Spleen (tissue), 11 donors: ENCODE measurements around the gene RRP1B. TPM values are rescaled to one million over a fixed set of nuclear protein-coding genes. Genes with fewer than 3 reads are reported as not detected.
"Not testable (repeated sequence)": the region's sequence is repeated elsewhere in the genome, so short reads cannot be mapped to it uniquely, and the experiment has no call there.

Experiments
- DNase-seq: peaks from one replicate; pipeline ENCODE4 v3.0.0-alpha.2; 2020
- H3K27ac ChIP-seq, 8 donors: fragments of 200-600 bp; sonication (generic) in 7 of 8; 1 replicate in 4 of 8; 2 replicates in 4 of 8; pipeline versions ENCODE4 v1.5.0 to v1.8.0; 2016 to 2021; ENCODE audit warnings: inconsistent platforms in 4 of 8, mild to moderate bottlenecking in 4 of 8, moderate library complexity in 1 of 8
- H3K27me3 ChIP-seq, 7 donors: fragments of 200-600 bp; sonication (generic) in 6 of 7; replicated peaks in 1 of 7; 1 replicate in 4 of 7; 2 replicates in 3 of 7; pipeline versions ENCODE4 v1.5.0 to v1.8.0; 2016 to 2021; ENCODE audit warnings: inconsistent platforms in 3 of 7, mild to moderate bottlenecking in 1 of 7
- H3K36me3 ChIP-seq, 6 donors: fragments of 200-600 bp; sonication (generic) in 5 of 6; 1 replicate in 4 of 6; 2 replicates in 2 of 6; pipeline versions ENCODE4 v1.5.0 to v1.8.0; 2016 to 2021; ENCODE audit warnings: inconsistent platforms in 2 of 6
- H3K4me1 ChIP-seq, 6 donors: fragments of 200-600 bp; sonication (generic) in 5 of 6; 1 replicate in 3 of 6; 2 replicates in 3 of 6; pipeline versions ENCODE4 v1.5.0 to v1.8.0; 2016 to 2021; ENCODE audit warnings: inconsistent platforms in 3 of 6
- H3K4me3 ChIP-seq, 8 donors: fragments of 200-600 bp; sonication (generic) in 7 of 8; 1 replicate in 4 of 8; 2 replicates in 4 of 8; pipeline versions ENCODE4 v1.5.0 to v1.8.0; 2016 to 2021; ENCODE audit warnings: inconsistent platforms in 4 of 8, mild to moderate bottlenecking in 4 of 8, moderate library complexity in 2 of 8
- H3K9me3 ChIP-seq, 8 donors: fragments of 200-600 bp; sonication (generic) in 7 of 8; 1 replicate in 4 of 8; 2 replicates in 4 of 8; pipeline versions ENCODE4 v1.5.0 to v1.8.0; 2016 to 2021; ENCODE audit warnings: inconsistent platforms in 4 of 8
- CTCF ChIP-seq, 11 experiments: fragments of 200-600 bp in 7 of 11; fragments of 450-650 bp in 4 of 11; sonication (generic) in 4 of 11; IDR thresholded peaks in 8 of 11; conservative IDR thresholded peaks in 3 of 11; 1 replicate in 7 of 11; 2 replicates in 4 of 11; pipeline versions ENCODE4 v1.4.0 to v1.8.0; 2016 to 2021; ENCODE audit warnings: antibody characterized with exemption in 11 of 11, inconsistent platforms in 4 of 11, mild to moderate bottlenecking in 1 of 11
- POLR2A ChIP-seq, 3 donors: fragments of 450-650 bp; IDR thresholded peaks; one replicate each; pipeline ENCODE4 v1.5.1; 2017; ENCODE audit warnings: antibody characterized with exemption in 3 of 3, mild to moderate bottlenecking in 1 of 3
- POLR2AphosphoS5 ChIP-seq, 3 donors: sonication (generic); formaldehyde crosslinking; IDR thresholded peaks; one replicate each; pipeline ENCODE4 v1.5.1; 2017; ENCODE audit warnings: antibody characterized with exemption in 3 of 3
- WGBS, 5 donors: extraction: QIAGEN DNeasy Blood & Tissue Kit in 3 of 5; methylation state at CpG; one replicate each; pipeline versions ENCODE4 v1.1.5 to v1.1.7; 2013 to 2018; 5-methylcytosine and 5-hydroxymethylcytosine counted together
- intact Hi-C: fragments of 100-400 bp; cut with DNase I; formaldehyde crosslinking; loops from one replicate; pipeline ENCODE4 v1.15.0; 2023; ENCODE audit warnings: low total_unique reads
- polyA plus RNA-seq, 3 donors: library from polyadenylated mRNA; stranded (reverse); fragments of 200-250 nt; gene quantifications; one replicate each; pipeline ENCODE4 v1.2.1, GENCODE V29; 2013
- total RNA-seq, 7 donors: library from RNA; depleted of rRNA in 3 of 7; stranded (reverse); fragments of >200 nt in 3 of 7; fragmentation: NEBNext Ultra II Directional in 4 of 7; extraction: Animal tissue kit (Norgen Biotek cat#: 25700) in 4 of 7; gene quantifications; one replicate each; pipeline versions ENCODE4 v1.1.0 to v1.2.1, GENCODE V29; 2016 to 2021
- donor health status: healthy with polysubstance abuse.
- donor health status: DM: no; HTN: no; CAD: no; lungs with moderate emphysema.
- donor health status: DM: no; HTN: no; CAD: no.
- donor health status: Bipolar disorder and iron deficiency.
- donor health status: healthy.
- donor health status: DM: no; HTN: no; CAD: no.
- donor health status: DM: yes; HTN: yes; CAD: no.

RRP1B gene
- total and polyA plus RNA-seq, 10 donors, result 7.9 to 28.9 (median 25.4) TPM

GRCh38 chr21:43676391-43676790 lies 17.0 kb downstream of the RRP1B start:
- Histone ChIP-seq H3K27ac (no peak overlapping the region), H3K36me3 (peaks cover 9 to 100% (median 88%) of the 10 kb centered on the region in 6 donors), H3K9me3 (no peaks in the 10 kb centered on the region), H3K4me1 (no peaks in the 10 kb centered on the region), H3K4me3 (no peak overlapping the region), H3K27me3 (no peaks in the 10 kb centered on the region)
- WGBS, 5 donors, result 89 to 95% (median 94%) methylated on average over 14 to 15 of the region's 15 CpGs
- intact Hi-C loops, result no loop called here
- no peak for DNase-seq
- TF ChIP-seq CTCF (IDR thresholded peaks at IDR 0.05 in 8 of 11, conservative IDR thresholded peaks at IDR 0.05 in 3 of 11) (no peak), POLR2AphosphoS5 (IDR thresholded peaks at IDR 0.05) (no peak), POLR2A (IDR thresholded peaks at IDR 0.05) (no peak)

GRCh38 chr21:43679951-43680350 lies 20.6 kb downstream of the RRP1B start:
- H3K27me3 ChIP-seq, result no peaks in the 10 kb centered on the region
- no peak overlapping the region for H3K27ac ChIP-seq
- 92 to 96% (median 93%) methylated on average over 12 of the region's 12 CpGs for WGBS, 5 donors
- H3K4me3 ChIP-seq, result no peak overlapping the region
- no peak for DNase-seq
- TF ChIP-seq POLR2AphosphoS5 (IDR thresholded peaks at IDR 0.05), result no peak
- TF ChIP-seq POLR2A (IDR thresholded peaks at IDR 0.05), result no peak
- TF ChIP-seq CTCF (IDR thresholded peaks at IDR 0.05 in 8 of 11, conservative IDR thresholded peaks at IDR 0.05 in 3 of 11), result no peak
- H3K36me3 ChIP-seq, result peaks cover 9 to 100% (median 93%) of the 10 kb centered on the region in 6 donors
- H3K4me1 ChIP-seq, result peaks cover 0 to 9% (median 4%) of the 10 kb centered on the region in 6 donors
- intact Hi-C loops, result no loop called here
- H3K9me3 ChIP-seq, result no peaks in the 10 kb centered on the region

GRCh38 chr21:43680421-43680820 lies 21.1 kb downstream of the RRP1B start:
- H3K9me3 ChIP-seq, intact Hi-C loops, H3K27ac ChIP-seq, DNase-seq, H3K27me3 ChIP-seq, H3K4me3 ChIP-seq: not testable (repeated sequence)
- Histone ChIP-seq H3K4me1 (peaks cover 0 to 13% (median 4%) of the 10 kb centered on the region in 6 donors), H3K36me3 (peaks cover 9 to 100% (median 93%) of the 10 kb centered on the region in 6 donors)
- 83 to 97% (median 89%) methylated on average over 6 of the region's 6 CpGs for WGBS, 5 donors

- peaks cover 7 to 100% (median 93%) of the 10 kb centered on the region in 6 donors for H3K36me3 ChIP-seq
- intact Hi-C loops, result no loop called here
- no peaks in the 10 kb centered on the region for H3K27me3 ChIP-seq
- H3K27ac ChIP-seq, result no peak overlapping the region
- DNase-seq, result no peak
- WGBS, 5 donors, result 94 to 98% (median 97%) methylated on average over 6 of the region's 6 CpGs
- no peak overlapping the region for H3K4me3 ChIP-seq
- peaks cover 0 to 15% (median 4%) of the 10 kb centered on the region in 6 donors for H3K4me1 ChIP-seq
- TF ChIP-seq CTCF (IDR thresholded peaks at IDR 0.05 in 8 of 11, conservative IDR thresholded peaks at IDR 0.05 in 3 of 11), result no peak
- no peak for TF ChIP-seq POLR2A (IDR thresholded peaks at IDR 0.05)
- no peak for TF ChIP-seq POLR2AphosphoS5 (IDR thresholded peaks at IDR 0.05)
- no peaks in the 10 kb centered on the region for H3K9me3 ChIP-seq
These were observed 22.3 kb downstream of the RRP1B start for GRCh38 chr21:43681650-43682049.

- Histone ChIP-seq H3K4me3 (no peak overlapping the region), H3K27me3 (no peaks in the 10 kb centered on the region), H3K4me1 (peaks cover 0 to 27% (median 12%) of the 10 kb centered on the region in 6 donors), H3K36me3 (peaks cover 6 to 100% (median 96%) of the 10 kb centered on the region in 6 donors), H3K9me3 (no peaks in the 10 kb centered on the region), H3K27ac (peak overlapping the region in 5 of 8 donors; percentile 44 to 68 (median 54))
- TF ChIP-seq POLR2A (IDR thresholded peaks at IDR 0.05) (no peak), POLR2AphosphoS5 (IDR thresholded peaks at IDR 0.05) (peak in 1 of 3 donors; percentile 25)
- 54 to 68% (median 57%) methylated on average over 3 of the region's 3 CpGs for WGBS, 5 donors
- intact Hi-C loops, result no loop called here
- DNase-seq, result peak; percentile 47
These were observed 25.1 kb downstream of the RRP1B start for GRCh38 chr21:43684424-43684823.
